ENCODE results near the gene MICAL2. TPM values are rescaled to one million over a fixed set of nuclear protein-coding genes. Genes with fewer than 3 reads are reported as not detected.

The MICAL2 gene
- total and polyA plus RNA-seq, 12 donors, result 8.4 to 80.5 (median 34.1) TPM

GRCh38 chr11:12118949-12119348 is 8.6 kb downstream of the MICAL2 start:
- WGBS, 4 donors, result 55 to 64% (median 59%) methylated on average over 4 of the region's 4 CpGs
- peaks cover 0 to 12% of the 10 kb centered on the region in 2 donors for H3K4me1 ChIP-seq (replicated peaks in 1 of 2)
- TF ChIP-seq CTCF (IDR thresholded peaks at IDR 0.05), result no peak
- no peak for TF ChIP-seq POLR2A (IDR thresholded peaks at IDR 0.05)
- H3K36me3 ChIP-seq (replicated peaks in 1 of 2), result no peaks in the 10 kb centered on the region
- H3K4me3 ChIP-seq, result no peak overlapping the region
- no peaks in the 10 kb centered on the region for H3K9me3 ChIP-seq (replicated peaks in 1 of 3)
- H3K27me3 ChIP-seq, result no peaks in the 10 kb centered on the region
- intact Hi-C loops (cut with DNase I), result no loop called here
- no peak for DNase-seq
- peak overlapping the region in 1 of 5 donors; percentile 59 for H3K27ac ChIP-seq

GRCh38 chr11:12119502-12119901 is 9.1 kb downstream of the MICAL2 start:
- DNase-seq, result no peak
- WGBS, 4 donors, result 87 to 98% (median 95%) methylated on average over 4 to 5 of the region's 5 CpGs
- Histone ChIP-seq H3K9me3 (replicated peaks in 1 of 3) (no peaks in the 10 kb centered on the region), H3K4me1 (replicated peaks in 1 of 2) (peaks cover 0 to 18% of the 10 kb centered on the region in 2 donors), H3K4me3 (no peak overlapping the region), H3K27ac (peak overlapping the region in 1 of 5 donors; percentile 59), H3K36me3 (replicated peaks in 1 of 2) (no peaks in the 10 kb centered on the region), H3K27me3 (no peaks in the 10 kb centered on the region)
- TF ChIP-seq CTCF (IDR thresholded peaks at IDR 0.05), result no peak
- no peak for TF ChIP-seq POLR2A (IDR thresholded peaks at IDR 0.05)
- intact Hi-C loops (cut with DNase I), result no loop called here

GRCh38 chr11:12120031-12121008 is 9.9 kb downstream of the MICAL2 start:
- Histone ChIP-seq H3K27ac (peak overlapping the region in 1 of 5 donors; percentile 59), H3K4me3 (no peak overlapping the region), H3K36me3 (replicated peaks in 1 of 2) (no peaks in the 10 kb centered on the region), H3K4me1 (replicated peaks in 1 of 2) (peaks cover 0 to 26% of the 10 kb centered on the region in 2 donors), H3K27me3 (no peaks in the 10 kb centered on the region), H3K9me3 (replicated peaks in 1 of 3) (no peaks in the 10 kb centered on the region)
- 72 to 83% (median 78%) methylated on average over 9 of the region's 9 CpGs for WGBS, 4 donors
- TF ChIP-seq POLR2A (IDR thresholded peaks at IDR 0.05) (no peak), CTCF (IDR thresholded peaks at IDR 0.05) (no peak)
- intact Hi-C loops (cut with DNase I), result no loop called here
- no peak for DNase-seq

GRCh38 chr11:12121011-12121410 is 10.6 kb downstream of the MICAL2 start:
- H3K4me1 ChIP-seq (replicated peaks in 1 of 2), result peaks cover 0 to 28% of the 10 kb centered on the region in 2 donors
- H3K4me3 ChIP-seq, result no peak overlapping the region
- intact Hi-C loops (cut with DNase I), result no loop called here
- no peaks in the 10 kb centered on the region for H3K36me3 ChIP-seq (replicated peaks in 1 of 2)
- no peak for DNase-seq
- TF ChIP-seq POLR2A (IDR thresholded peaks at IDR 0.05), result no peak
- no peak for TF ChIP-seq CTCF (IDR thresholded peaks at IDR 0.05)
- H3K27me3 ChIP-seq, result no peaks in the 10 kb centered on the region
- 49 to 66% (median 61%) methylated on average over 5 of the region's 5 CpGs for WGBS, 4 donors
- peak overlapping the region in 1 of 5 donors; percentile 59 for H3K27ac ChIP-seq
- no peaks in the 10 kb centered on the region for H3K9me3 ChIP-seq (replicated peaks in 1 of 3)
